Muscle of leg (tissue), 11 donors: ENCODE measurements around the gene TXNL4A. TPM values are rescaled to one million over a fixed set of nuclear protein-coding genes. Genes with fewer than 3 reads are reported as not detected.

Source experiments
- DNase-seq: peaks from one replicate; pipeline ENCODE4 v3.0.0; 2013
- H3K27ac ChIP-seq: one replicate; pipeline ENCODE4 v1.5.1; 2013; ENCODE audit warnings: mild to moderate bottlenecking, low read length, control low read depth
- H3K27me3 ChIP-seq: one replicate; pipeline ENCODE4 v1.6.1; 2013; ENCODE audit warnings: low read length; ENCODE audit not compliant: control insufficient read depth, insufficient read depth
- H3K36me3 ChIP-seq: one replicate; pipeline ENCODE4 v1.6.1; 2013; ENCODE audit warnings: low read length; ENCODE audit not compliant: control insufficient read depth, insufficient read depth
- H3K4me1 ChIP-seq: one replicate; pipeline ENCODE4 v1.6.1; 2013; ENCODE audit warnings: low read length; ENCODE audit not compliant: control insufficient read depth, insufficient read depth
- H3K4me3 ChIP-seq: one replicate; pipeline ENCODE4 v1.5.1; 2013; ENCODE audit warnings: low read length, control low read depth
- H3K9me3 ChIP-seq: replicated peaks from 2 replicates; pipeline ENCODE4 v1.6.1; 2013; ENCODE audit warnings: low read depth, low read length; ENCODE audit not compliant: control insufficient read depth
- WGBS: methylation state at CpG from one replicate; pipeline ENCODE4 v1.1.5; 2013; ENCODE audit warnings: missing lambda C conversion rate; ENCODE audit not compliant: insufficient coverage; 5-methylcytosine and 5-hydroxymethylcytosine counted together
- polyA plus RNA-seq, 8 donors: library from polyadenylated mRNA; unstranded; fragments of 120-200 nt; gene quantifications; one replicate each; pipeline versions ENCODE4 v1.2.1 to v1.2.3, GENCODE V29; 2013; ENCODE audit warnings: inconsistent platforms in 1 of 8, low replicate concordance in 1 of 8; ENCODE audit not compliant: insufficient read length in 8 of 8, insufficient read depth in 1 of 8
- total RNA-seq: library from RNA; stranded (reverse); fragments of 120-200 nt; gene quantifications from one replicate; pipeline ENCODE4 v1.2.4, GENCODE V29; 2013

Gene TXNL4A
- total and polyA plus RNA-seq, 9 donors: 76.5 to 147 (median 94.1) TPM

DNA sequence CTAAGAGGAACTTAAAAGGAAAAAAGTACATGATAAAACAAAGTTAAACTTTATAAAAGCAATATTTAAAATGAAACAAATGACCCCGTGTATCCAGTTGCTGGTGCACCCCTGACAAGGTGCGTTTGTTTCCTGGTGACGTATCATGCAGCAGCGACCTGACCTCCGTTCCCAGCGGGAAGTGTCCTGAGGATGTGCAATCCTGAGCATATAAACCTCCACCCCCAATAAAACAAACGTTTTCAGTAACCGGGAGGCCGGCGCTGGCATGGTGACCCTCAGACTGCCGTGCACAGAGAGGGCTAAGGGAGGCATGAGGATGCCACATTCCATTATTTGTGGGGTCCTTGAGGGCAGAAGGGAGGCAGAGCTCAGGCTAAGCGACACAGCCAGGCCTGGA, 51.7 kb downstream of the TXNL4A start:
- H3K4me1 ChIP-seq: peaks cover 2% of the 10 kb centered on the region
- no peak for DNase-seq
- H3K27ac ChIP-seq: no peak overlapping the region
- 98% methylated on average over 6 of the region's 12 CpGs for WGBS
- peaks cover 41% of the 10 kb centered on the region for H3K36me3 ChIP-seq
- no peaks in the 10 kb centered on the region for H3K27me3 ChIP-seq
- H3K4me3 ChIP-seq: no peak overlapping the region
- peaks cover 17% of the 10 kb centered on the region for H3K9me3 ChIP-seq

DNA sequence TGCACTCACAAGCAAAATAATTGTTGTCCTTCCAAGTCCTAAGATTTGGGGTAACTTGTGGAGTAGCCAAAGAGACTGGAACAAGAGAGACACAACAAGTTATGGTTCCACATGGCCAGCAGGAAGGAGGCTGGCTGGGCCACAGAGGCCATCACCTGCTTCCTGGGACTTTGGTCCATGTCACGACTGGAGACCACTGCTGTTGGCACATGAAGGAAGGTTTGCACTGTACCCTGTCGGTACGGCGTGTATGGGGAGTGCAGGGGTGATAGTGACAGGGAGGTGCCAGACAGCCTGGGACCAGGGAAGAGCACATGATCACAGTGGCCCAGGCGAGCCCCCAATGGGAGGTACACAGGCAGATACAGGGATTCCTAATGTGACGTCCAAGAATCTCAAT, 52.4 kb downstream of the TXNL4A start:
- H3K9me3 ChIP-seq: peaks cover 20% of the 10 kb centered on the region
- H3K27me3 ChIP-seq: no peaks in the 10 kb centered on the region
- no peak overlapping the region for H3K4me3 ChIP-seq
- WGBS: 90% methylated on average over 5 of the region's 6 CpGs
- H3K4me1 ChIP-seq: no peaks in the 10 kb centered on the region
- H3K27ac ChIP-seq: no peak overlapping the region
- DNase-seq: no peak
- peaks cover 36% of the 10 kb centered on the region for H3K36me3 ChIP-seq

DNA sequence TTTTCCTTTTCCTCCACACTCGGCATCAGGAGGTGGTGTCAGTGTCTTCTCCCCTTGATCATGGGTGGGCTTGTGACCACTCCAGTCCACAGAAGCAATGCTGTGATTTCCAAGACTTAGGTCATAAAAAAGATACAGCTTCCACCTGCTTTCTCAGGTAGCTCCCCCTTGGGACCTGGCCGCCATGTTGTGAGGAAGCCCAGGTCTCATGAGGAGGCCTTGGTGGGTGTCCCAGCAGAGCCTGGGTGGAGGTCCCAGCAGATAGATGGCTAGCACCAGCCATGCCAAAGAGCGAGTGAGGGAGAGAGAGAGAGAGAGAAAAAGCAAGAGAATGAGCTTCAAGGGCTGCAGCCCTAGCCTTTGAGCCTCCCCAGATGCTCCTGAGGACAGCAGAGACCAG, 52.9 kb downstream of the TXNL4A start:
- 100% methylated on average over 1 of the region's 3 CpGs for WGBS
- Histone ChIP-seq H3K4me3 (no peak overlapping the region), H3K27ac (no peak overlapping the region), H3K4me1 (no peaks in the 10 kb centered on the region), H3K36me3 (peaks cover 33% of the 10 kb centered on the region), H3K9me3 (peaks cover 23% of the 10 kb centered on the region), H3K27me3 (no peaks in the 10 kb centered on the region)
- no peak for DNase-seq

DNA sequence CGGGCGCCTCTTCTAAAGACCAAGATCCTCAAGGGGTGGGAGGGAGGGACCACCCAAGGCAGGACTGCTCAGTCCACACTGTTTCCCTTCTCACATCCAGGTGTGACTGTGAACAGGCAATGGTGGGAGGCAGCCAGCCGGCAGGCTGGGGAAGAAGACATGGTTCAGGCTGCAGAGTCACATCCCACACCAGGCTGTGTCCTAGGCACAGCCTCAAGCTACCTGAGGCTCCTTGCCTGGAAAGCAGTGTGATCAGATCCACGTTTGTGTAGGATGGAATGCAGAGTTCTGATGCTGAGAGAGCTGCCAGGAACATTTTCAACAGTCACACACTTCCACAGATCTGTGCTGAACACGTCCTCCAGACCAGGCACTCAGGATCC, 53.3 kb downstream of the TXNL4A start:
- H3K36me3 ChIP-seq: peaks cover 32% of the 10 kb centered on the region
- no peak for DNase-seq
- H3K9me3 ChIP-seq: peaks cover 28% of the 10 kb centered on the region
- H3K27me3 ChIP-seq: no peaks in the 10 kb centered on the region
- H3K4me1 ChIP-seq: no peaks in the 10 kb centered on the region
- WGBS: 88% methylated on average over 1 of the region's 5 CpGs
- H3K27ac ChIP-seq: no peak overlapping the region
- no peak overlapping the region for H3K4me3 ChIP-seq

DNA sequence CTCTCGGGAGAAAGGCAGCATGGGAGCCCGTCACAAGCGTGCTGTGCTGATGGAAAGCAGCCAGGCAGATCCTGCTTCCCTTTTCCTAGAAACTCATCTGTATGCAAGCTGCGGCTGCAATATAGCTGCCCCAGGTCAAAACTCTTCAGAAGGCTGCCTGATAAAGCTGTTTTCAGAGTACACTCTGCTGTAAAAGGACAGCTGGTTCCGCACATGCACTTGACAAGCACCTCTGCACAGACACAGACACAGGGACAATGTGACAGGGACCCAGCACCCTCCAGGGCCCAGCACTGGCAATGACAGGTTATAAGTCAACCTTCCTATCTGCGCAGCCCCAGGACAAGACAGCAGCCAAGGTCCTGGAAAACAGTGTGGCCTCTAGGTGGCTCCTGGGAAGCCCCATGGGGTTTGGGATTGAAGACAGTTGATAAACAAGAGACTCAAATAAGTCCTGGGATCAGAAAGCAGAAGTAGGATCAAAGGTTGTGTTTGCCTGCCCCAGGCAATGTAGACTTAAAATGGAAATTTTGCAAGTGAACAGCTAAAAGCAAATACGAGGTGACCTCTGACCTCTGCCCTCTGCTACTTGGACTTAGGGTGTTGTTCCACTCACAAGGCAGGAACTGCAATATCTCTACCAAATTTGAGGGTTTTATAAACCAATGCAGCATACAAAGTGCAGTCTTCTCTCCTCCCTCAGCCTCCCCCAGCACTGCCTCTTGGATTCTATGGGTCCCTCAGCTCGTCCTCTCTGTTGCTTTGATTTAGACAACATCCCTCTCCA, 53.9 kb downstream of the TXNL4A start:
- no peaks in the 10 kb centered on the region for H3K4me1 ChIP-seq
- H3K4me3 ChIP-seq: no peak overlapping the region
- no peak overlapping the region for H3K27ac ChIP-seq
- DNase-seq: peak; percentile 83
- WGBS: 57% methylated on average over 6 of the region's 8 CpGs
- peaks cover 32% of the 10 kb centered on the region for H3K36me3 ChIP-seq
- no peaks in the 10 kb centered on the region for H3K27me3 ChIP-seq
- H3K9me3 ChIP-seq: peaks cover 33% of the 10 kb centered on the region

DNA sequence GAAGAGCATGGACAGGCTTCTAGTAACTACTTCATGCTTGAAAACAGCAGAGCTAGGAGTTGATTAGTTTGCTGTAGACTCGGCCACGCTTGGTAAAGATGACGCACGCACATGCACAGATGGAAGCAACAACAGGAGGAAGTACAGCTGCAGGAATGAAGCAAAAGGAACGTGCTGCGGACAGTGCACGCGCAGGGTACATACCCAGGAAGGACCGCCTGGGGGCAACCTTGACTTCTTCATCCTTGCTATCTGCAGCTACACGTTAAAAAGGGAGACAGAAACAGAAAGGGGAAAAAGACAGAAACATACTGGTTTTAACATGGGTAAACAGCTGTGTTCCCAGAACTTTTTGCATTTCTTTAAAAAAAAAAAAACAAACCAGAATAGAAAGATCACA, 54.6 kb downstream of the TXNL4A start:
- Histone ChIP-seq H3K27me3 (no peaks in the 10 kb centered on the region), H3K9me3 (peaks cover 40% of the 10 kb centered on the region), H3K36me3 (peaks cover 39% of the 10 kb centered on the region), H3K27ac (no peak overlapping the region), H3K4me3 (no peak overlapping the region), H3K4me1 (peaks cover under 1% of the 10 kb centered on the region)
- WGBS: 86% methylated on average over 8 of the region's 10 CpGs
- DNase-seq: peak; percentile 65

DNA sequence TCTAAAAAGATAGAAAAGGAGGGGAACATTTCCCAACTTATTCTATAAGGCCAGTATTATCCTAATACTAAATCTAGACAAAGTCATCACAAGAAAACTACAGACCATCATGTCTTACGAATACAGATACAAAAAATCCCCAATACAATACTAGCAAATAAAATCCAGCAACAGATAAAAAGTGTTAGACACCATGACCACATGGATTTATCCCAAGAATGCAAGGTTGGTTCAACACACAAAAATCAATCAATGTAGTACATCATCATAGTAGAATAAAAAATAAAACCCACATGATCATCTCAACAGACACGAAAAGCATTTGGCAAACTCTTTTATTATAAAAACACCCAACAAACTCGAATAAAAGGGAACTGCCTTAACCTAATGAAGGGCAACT, 55.5 kb downstream of the TXNL4A start:
- no peak for DNase-seq
- peaks cover 9% of the 10 kb centered on the region for H3K4me1 ChIP-seq
- H3K36me3 ChIP-seq: peaks cover 44% of the 10 kb centered on the region
- peaks cover 42% of the 10 kb centered on the region for H3K9me3 ChIP-seq
- H3K4me3 ChIP-seq: no peak overlapping the region
- no peak overlapping the region for H3K27ac ChIP-seq
- no CpG with 5 or more reads among the region's 3 CpGs for WGBS
- H3K27me3 ChIP-seq: no peaks in the 10 kb centered on the region

DNA sequence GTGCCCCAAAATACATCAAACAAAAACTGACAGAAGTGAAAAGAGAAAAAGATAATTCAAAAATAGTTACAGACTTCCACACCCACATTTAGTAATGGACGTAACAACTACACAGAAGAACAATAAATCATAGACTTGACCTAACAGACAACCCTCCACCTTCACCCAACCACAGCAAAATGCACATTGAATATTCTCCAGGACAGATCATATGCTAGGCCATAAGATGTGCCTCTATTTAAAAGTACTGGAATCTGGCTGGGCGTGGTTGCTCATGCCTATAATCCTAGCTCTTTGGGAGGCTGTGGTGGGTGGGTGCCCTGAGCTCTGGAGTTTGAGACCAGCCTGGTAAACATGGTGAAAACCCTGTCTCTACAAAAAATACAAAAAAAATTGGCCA, 56.9 kb downstream of the TXNL4A start:
- DNase-seq: no peak
- Histone ChIP-seq H3K27ac (no peak overlapping the region), H3K4me3 (no peak overlapping the region), H3K4me1 (peaks cover 22% of the 10 kb centered on the region), H3K27me3 (no peaks in the 10 kb centered on the region), H3K9me3 (peaks cover 42% of the 10 kb centered on the region), H3K36me3 (peaks cover 36% of the 10 kb centered on the region)
- WGBS: no CpG with 5 or more reads among the region's 2 CpGs

DNA sequence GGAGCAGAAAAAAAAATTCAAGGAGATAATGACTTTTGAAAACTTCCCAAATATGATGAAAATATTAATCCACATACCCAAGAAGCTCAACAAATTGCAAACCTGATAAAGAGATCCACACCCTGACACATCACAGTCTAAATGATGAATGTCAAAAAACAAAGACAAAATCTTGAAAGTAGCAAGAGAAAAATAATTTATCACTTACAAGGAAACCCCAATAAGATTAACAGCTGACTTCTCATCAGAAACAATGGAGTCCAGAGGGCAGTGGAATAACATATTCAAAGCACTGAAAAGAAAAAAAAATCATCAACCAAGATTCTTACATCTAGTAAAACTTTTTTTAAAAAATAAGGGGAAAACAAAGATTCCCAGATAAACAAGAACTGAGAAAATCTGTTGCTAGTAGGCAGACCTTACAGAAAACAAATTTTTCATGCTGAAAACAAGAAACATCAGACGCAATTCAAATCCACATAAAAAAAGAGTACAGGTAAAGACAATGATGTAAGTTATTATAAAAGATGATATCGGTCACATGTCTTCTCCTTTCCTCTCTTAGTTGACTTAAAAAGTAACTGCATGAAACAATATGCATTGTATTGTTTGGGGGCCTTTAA, 58.2 kb downstream of the TXNL4A start:
- Histone ChIP-seq H3K4me1 (peaks cover 36% of the 10 kb centered on the region), H3K9me3 (peaks cover 35% of the 10 kb centered on the region), H3K36me3 (peaks cover 25% of the 10 kb centered on the region), H3K27me3 (no peaks in the 10 kb centered on the region), H3K27ac (no peak overlapping the region), H3K4me3 (no peak overlapping the region)
- no CpG with 5 or more reads among the region's 2 CpGs for WGBS
- DNase-seq: no peak

DNA sequence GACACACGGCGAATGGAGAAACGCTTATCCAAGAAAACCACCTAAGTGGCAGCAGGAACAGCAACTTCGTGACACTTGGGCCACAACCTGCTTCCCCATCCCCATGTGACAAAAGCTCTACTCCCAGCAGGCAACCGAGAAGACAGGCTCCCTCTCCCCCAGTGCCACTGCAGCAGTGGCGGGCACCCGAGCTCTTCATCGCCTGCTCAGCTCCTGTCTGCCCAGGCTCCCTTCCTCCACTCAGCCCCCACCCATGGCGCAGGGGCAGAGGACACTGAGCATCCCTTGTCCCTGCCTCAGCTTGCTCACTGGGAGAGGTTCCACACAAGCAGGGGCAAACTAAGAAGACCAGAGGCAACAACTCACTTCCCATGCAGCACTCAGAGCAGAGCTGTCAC, 59.8 kb downstream of the TXNL4A start:
- no peaks in the 10 kb centered on the region for H3K27me3 ChIP-seq
- H3K27ac ChIP-seq: peak overlapping the region; percentile 47
- no peak overlapping the region for H3K4me3 ChIP-seq
- no peak for DNase-seq
- H3K9me3 ChIP-seq: peaks cover 32% of the 10 kb centered on the region
- H3K4me1 ChIP-seq: peaks cover 45% of the 10 kb centered on the region
- 95% methylated on average over 9 of the region's 9 CpGs for WGBS
- peaks cover 23% of the 10 kb centered on the region for H3K36me3 ChIP-seq
